IPS DF 6.9 (cell line): ENCODE data around the gene S100A14.

Experiments
- DNase-seq: peaks from one replicate; pipeline ENCODE4 v3.0.0-alpha.2; 2013; ENCODE audit warnings: low read depth, low spot score
- H3K27ac ChIP-seq: one replicate; pipeline ENCODE4 v1.5.1; 2013; ENCODE audit warnings: low read length, control low read depth
- H3K27me3 ChIP-seq: 2 replicates; pipeline ENCODE4 v1.6.1; 2013; ENCODE audit warnings: mild to moderate bottlenecking, low read length; ENCODE audit not compliant: control insufficient read depth, insufficient read depth
- H3K36me3 ChIP-seq: 2 replicates; pipeline ENCODE4 v1.6.1; 2013; ENCODE audit warnings: low read length; ENCODE audit not compliant: control insufficient read depth, insufficient read depth
- H3K4me1 ChIP-seq: 2 replicates; pipeline ENCODE4 v1.6.1; 2013; ENCODE audit warnings: low read length; ENCODE audit not compliant: control insufficient read depth, insufficient read depth
- H3K4me3 ChIP-seq: 2 replicates; pipeline ENCODE4 v1.5.1; 2013; ENCODE audit warnings: mild to moderate bottlenecking, low read length
- H3K9me3 ChIP-seq: 2 replicates; pipeline ENCODE4 v1.6.1; 2013; ENCODE audit warnings: low read length, inconsistent platforms; ENCODE audit not compliant: control insufficient read depth, insufficient read depth
- WGBS: extraction: QIAGEN DNeasy Blood & Tissue Kit; methylation state at CpG from one replicate; pipeline ENCODE4 v1.1.7; 2013; ENCODE audit warnings: mixed read lengths, missing lambda C conversion rate; ENCODE audit not compliant: insufficient read length, insufficient coverage; 5-methylcytosine and 5-hydroxymethylcytosine counted together

The S100A14 gene

GRCh38 chr1:153628638-153629342 is 12.7 kb upstream of the S100A14 start:
- Histone ChIP-seq H3K4me3 (no peak overlapping the region), H3K36me3 (peaks cover 2% of the 10 kb centered on the region; the same call in 1 of the 2 replicates), H3K4me1 (peaks cover 5% of the 10 kb centered on the region), H3K9me3 (no peaks in the 10 kb centered on the region), H3K27ac (no peak overlapping the region), H3K27me3 (no peaks in the 10 kb centered on the region)
- DNase-seq: no peak
- no CpG with 5 or more reads among the region's 6 CpGs for WGBS

DNA sequence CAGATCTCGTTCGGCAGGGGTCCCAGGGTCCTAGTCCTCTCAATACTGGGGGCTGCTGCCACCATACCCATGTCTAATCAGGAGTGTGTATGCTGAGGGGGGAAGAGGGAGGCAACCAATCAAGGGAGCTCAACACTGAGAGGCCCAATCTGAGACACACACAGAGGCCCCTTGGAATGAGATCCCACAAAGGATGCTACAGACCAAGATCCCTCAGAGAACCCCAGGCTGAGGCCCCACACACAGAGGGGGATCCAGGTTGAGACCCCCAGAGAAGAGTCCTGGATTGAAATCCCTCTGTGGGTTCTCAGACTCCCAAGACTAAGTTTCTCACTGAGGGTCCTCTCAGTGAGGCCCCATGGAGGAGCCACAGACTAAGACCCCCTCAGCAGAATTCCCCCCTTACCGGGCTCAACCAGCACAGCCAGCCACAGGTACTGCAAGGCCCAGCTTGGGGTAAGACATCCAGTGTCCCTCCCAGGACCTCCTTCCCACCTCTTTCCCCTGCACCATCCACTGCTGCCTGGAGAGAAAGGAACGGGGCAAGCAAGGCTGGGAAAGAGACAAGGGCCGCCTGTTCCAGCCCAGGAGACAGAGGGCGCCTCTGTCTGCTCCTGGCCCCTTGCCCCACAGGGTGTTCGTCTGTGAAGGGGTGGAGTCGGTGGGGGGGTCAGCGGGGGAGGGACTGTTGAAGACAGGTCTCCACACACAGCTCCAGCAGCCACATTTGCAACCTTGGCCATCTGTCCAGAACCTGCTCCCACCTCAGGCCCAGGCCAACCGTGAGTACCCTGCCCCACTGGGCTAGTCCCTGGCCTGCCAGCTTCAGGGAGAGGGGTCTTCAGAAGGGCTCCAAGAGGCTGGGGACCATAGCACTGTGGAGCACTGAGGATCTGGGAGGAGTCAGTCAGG is 11.8 kb upstream of the S100A14 start, which contains the start of gene S100A1:
Gene S100A1 (plus strand): TSS at position 720 of the 912 bp plus-strand sequence. CDS start 2,088 bp downstream, outside the sequence.
- Histone ChIP-seq H3K36me3 (peaks cover 2% of the 10 kb centered on the region; the same call in 1 of the 2 replicates), H3K27me3 (no peaks in the 10 kb centered on the region), H3K27ac (no peak within 1 kb of the TSS), H3K9me3 (no peaks in the 10 kb centered on the region), H3K4me3 (peak within 1 kb of the TSS; percentile 34), H3K4me1 (peaks cover 6% of the 10 kb centered on the region)
- WGBS: no CpG with 5 or more reads among the region's 10 CpGs
- DNase-seq: no peak

- no peaks in the 10 kb centered on the region for H3K27me3 ChIP-seq
- peak; percentile 95 for DNase-seq
- H3K36me3 ChIP-seq: peaks cover 2% of the 10 kb centered on the region; the same call in 1 of the 2 replicates
- H3K9me3 ChIP-seq: no peaks in the 10 kb centered on the region
- H3K4me1 ChIP-seq: peaks cover 6% of the 10 kb centered on the region
- WGBS: no CpG with 5 or more reads among the region's 28 CpGs
- H3K27ac ChIP-seq: no peak within 1 kb of the TSS
- H3K4me3 ChIP-seq: peak within 1 kb of the TSS; percentile 34
These were observed 11.0 kb upstream of the S100A14 start, which contains the start of gene S100A13 for GRCh38 chr1:153626904-153627714. TSS of gene S100A13 (minus strand) at chr1:153627505. CDS start at chr1:153626472, 1,033 bp downstream.

DNA sequence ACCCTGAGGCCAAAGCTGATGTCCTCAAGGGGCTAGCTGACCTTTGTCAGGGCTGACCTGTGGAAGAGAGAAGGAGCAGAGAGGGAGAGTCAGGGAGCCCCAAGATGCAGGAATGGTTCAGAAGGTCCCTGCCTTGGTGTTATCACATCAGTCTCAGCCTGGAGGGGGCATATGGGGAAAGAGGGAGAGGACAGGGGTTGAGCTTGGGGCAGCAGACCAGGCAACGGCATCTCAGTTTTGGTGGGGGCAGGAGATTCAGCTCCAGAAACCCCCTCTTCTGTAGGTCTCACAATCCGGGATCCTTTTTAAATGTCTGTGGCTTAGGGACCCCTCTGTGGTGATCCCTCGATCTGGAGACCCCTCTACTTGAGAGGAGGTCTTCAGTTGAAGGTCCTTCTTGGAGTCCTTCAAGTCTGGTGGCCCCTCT is 10.4 kb upstream of the S100A14 start:
- no peak for DNase-seq
- no CpG with 5 or more reads among the region's 3 CpGs for WGBS
- H3K27me3 ChIP-seq: no peaks in the 10 kb centered on the region
- H3K9me3 ChIP-seq: no peaks in the 10 kb centered on the region
- H3K27ac ChIP-seq: no peak overlapping the region
- peaks cover 2% of the 10 kb centered on the region; the same call in 1 of the 2 replicates for H3K36me3 ChIP-seq
- no peak overlapping the region; the same call in 1 of the 2 replicates for H3K4me3 ChIP-seq
- H3K4me1 ChIP-seq: peaks cover 6% of the 10 kb centered on the region

DNA sequence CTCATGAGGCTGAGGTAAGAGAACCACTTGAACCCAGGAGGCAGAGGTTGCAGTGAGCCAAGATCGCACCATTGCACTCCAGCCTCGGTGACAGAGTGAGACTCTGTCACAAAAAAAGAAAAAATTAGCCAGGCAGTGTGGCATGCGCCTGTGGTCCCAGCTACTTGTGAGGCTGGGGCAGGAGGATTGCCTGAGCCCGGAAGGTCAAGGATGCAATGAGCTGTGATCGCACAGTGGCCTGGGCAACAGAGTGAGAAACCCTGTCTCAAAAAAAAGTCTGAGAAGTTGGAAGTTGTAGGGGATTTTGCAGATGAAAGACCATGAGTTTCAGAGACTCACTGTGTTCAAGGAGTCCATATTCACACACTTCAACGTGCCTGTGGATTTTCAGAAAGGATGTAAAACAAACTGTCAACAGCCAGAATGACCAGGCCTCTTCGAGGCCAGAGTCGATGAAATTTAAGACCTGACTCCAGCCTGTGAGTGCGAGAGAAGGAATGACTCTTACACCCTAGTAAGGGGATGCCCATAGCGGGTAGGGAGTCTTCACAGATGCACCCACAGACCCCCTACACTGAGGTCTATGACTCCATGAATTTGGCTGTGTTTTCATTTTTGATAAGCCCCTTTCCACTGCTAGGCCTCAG is 9.0 kb upstream of the S100A14 start:
- no CpG with 5 or more reads among the region's 10 CpGs for WGBS
- Histone ChIP-seq H3K36me3 (peaks cover 2% of the 10 kb centered on the region; the same call in 1 of the 2 replicates), H3K4me1 (peaks cover 6% of the 10 kb centered on the region), H3K27me3 (no peaks in the 10 kb centered on the region), H3K4me3 (no peak overlapping the region), H3K27ac (no peak overlapping the region), H3K9me3 (no peaks in the 10 kb centered on the region)
- DNase-seq: no peak

GRCh38 chr1:153623101-153623500 is 7.0 kb upstream of the S100A14 start:
- Histone ChIP-seq H3K27ac (no peak overlapping the region), H3K4me1 (peaks cover 6% of the 10 kb centered on the region), H3K4me3 (no peak overlapping the region), H3K9me3 (no peaks in the 10 kb centered on the region), H3K36me3 (peaks cover 5% of the 10 kb centered on the region; the same call in 1 of the 2 replicates), H3K27me3 (no peaks in the 10 kb centered on the region)
- no peak for DNase-seq
- no CpG with 5 or more reads among the region's 7 CpGs for WGBS

GRCh38 chr1:153619171-153619570 is 3.0 kb upstream of the S100A14 start:
- H3K4me3 ChIP-seq: no peak overlapping the region
- WGBS: no CpG with 5 or more reads among the region's 6 CpGs
- H3K36me3 ChIP-seq: 0 out of 2 replicates have a peak, but pooled peaks cover 2% of the 10 kb centered on the region
- H3K4me1 ChIP-seq: peaks cover 3% of the 10 kb centered on the region
- no peak for DNase-seq
- H3K27me3 ChIP-seq: no peaks in the 10 kb centered on the region
- no peaks in the 10 kb centered on the region for H3K9me3 ChIP-seq
- H3K27ac ChIP-seq: no peak overlapping the region

DNA sequence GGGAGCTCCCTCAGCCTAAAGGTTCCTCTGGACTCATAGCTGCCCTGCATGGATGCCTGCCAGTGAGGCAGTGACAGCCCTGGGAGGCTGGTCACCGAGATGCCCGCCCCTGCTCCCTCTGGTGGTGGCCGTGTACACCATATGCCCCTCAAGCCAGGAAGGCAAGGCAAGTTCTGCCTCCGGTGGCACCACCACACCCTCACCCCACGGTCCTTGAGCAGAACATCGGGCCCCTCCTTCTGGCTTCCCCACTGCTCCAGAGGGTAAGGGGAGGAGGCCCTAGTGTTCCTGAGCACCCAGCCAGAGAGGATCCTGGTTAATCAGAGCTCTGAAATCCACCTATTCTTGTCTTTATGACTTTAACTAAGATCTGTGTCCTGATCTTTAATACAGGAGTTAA is 1.5 kb upstream of the S100A14 start:
- H3K4me1 ChIP-seq: peaks cover 4% of the 10 kb centered on the region
- no peak overlapping the region for H3K27ac ChIP-seq
- no peaks in the 10 kb centered on the region for H3K9me3 ChIP-seq
- no peak overlapping the region for H3K4me3 ChIP-seq
- no peaks in the 10 kb centered on the region for H3K27me3 ChIP-seq
- 0 out of 2 replicates have a peak, but pooled peaks cover 2% of the 10 kb centered on the region for H3K36me3 ChIP-seq
- WGBS: no CpG with 5 or more reads among the region's 6 CpGs
- DNase-seq: peak; percentile 57

DNA sequence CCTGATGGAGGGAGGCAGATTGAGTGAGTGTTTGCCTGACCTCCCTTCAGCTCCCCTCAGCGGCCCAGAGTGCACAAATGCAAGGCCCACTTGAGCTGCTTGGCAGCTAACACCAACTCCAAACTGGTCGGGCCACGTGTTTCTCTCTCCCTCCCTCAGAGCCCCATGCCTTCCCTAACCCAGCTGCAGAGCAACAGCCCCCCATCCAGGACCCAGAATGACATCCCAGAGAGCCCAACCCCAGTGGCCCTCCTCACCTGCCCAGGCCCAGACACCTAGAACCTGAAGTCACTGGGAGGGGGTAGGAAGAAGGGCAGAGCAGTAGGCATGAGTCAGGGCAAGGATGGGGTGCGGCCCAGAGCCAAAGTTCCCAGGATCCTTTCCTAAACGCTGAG is 789 bp upstream of the S100A14 start:
- H3K9me3 ChIP-seq: no peaks in the 10 kb centered on the region
- WGBS: no CpG with 5 or more reads among the region's 5 CpGs
- no peak overlapping the region for H3K4me3 ChIP-seq
- 0 out of 2 replicates have a peak, but pooled peaks cover 2% of the 10 kb centered on the region for H3K36me3 ChIP-seq
- peaks cover 8% of the 10 kb centered on the region for H3K4me1 ChIP-seq
- H3K27me3 ChIP-seq: no peaks in the 10 kb centered on the region
- H3K27ac ChIP-seq: no peak overlapping the region
- DNase-seq: no peak
